Fibroblast of lung (primary cell): ENCODE measurements around the gene TP53RK. TPM values are rescaled to one million over a fixed set of nuclear protein-coding genes. Genes with fewer than 3 reads are reported as not detected.

Experiments used
- DNase-seq, 2 donors: peaks; one replicate each; pipeline versions ENCODE4 v3.0.0 to v3.0.0-alpha.2; 2010; ENCODE audit warnings: low read depth in 2 of 2
- H2AFZ ChIP-seq: 2 replicates; pipeline ENCODE4 v1.5.1; 2012; ENCODE audit warnings: low read length, control low read depth, inconsistent platforms
- H3K27ac ChIP-seq: 2 replicates; pipeline ENCODE4 v1.5.1; 2011; ENCODE audit warnings: low read length, control low read depth; ENCODE audit not compliant: insufficient read depth
- H3K27me3 ChIP-seq: 2 replicates; pipeline ENCODE4 v1.5.1; 2011; ENCODE audit warnings: mild to moderate bottlenecking, low read length; ENCODE audit not compliant: control insufficient read depth, insufficient read depth
- H3K36me3 ChIP-seq: 2 replicates; pipeline ENCODE4 v1.5.1; 2011; ENCODE audit warnings: low read length; ENCODE audit not compliant: control insufficient read depth, insufficient read depth
- H3K4me1 ChIP-seq: 2 replicates; pipeline ENCODE4 v1.5.1; 2011; ENCODE audit warnings: low read length; ENCODE audit not compliant: control insufficient read depth, insufficient read depth; ENCODE audit errors: extremely low read depth
- H3K4me2 ChIP-seq: 2 replicates; pipeline ENCODE4 v1.5.1; 2011; ENCODE audit warnings: low read length, control low read depth; ENCODE audit not compliant: insufficient read depth; ENCODE audit errors: extremely low read depth
- H3K4me3 ChIP-seq, 4 experiments: fragments of 200-600 bp in 1 of 4; sonication (generic) in 1 of 4; replicated peaks in 1 of 4; 2 replicates each; pipeline ENCODE4 v1.5.1; 2011 to 2016; ENCODE audit warnings: low read length in 4 of 4, low read depth in 3 of 4, mild to moderate bottlenecking in 3 of 4, control low read depth in 2 of 4, inconsistent platforms in 1 of 4, mixed read lengths in 1 of 4; ENCODE audit not compliant: insufficient read depth in 1 of 4; ENCODE audit errors: control extremely low read depth in 1 of 4
- H3K79me2 ChIP-seq: 2 replicates; pipeline ENCODE4 v1.5.1; 2012; ENCODE audit warnings: mild to moderate bottlenecking, low read length, inconsistent platforms; ENCODE audit not compliant: control insufficient read depth, insufficient read depth
- H3K9ac ChIP-seq: 2 replicates; pipeline ENCODE4 v1.5.1; 2011; ENCODE audit warnings: mild to moderate bottlenecking, low read length, control low read depth; ENCODE audit not compliant: insufficient read depth
- H3K9me3 ChIP-seq: 2 replicates; pipeline ENCODE4 v1.5.1; 2012; ENCODE audit warnings: low read depth, low read length; ENCODE audit not compliant: control insufficient read depth, insufficient read depth
- H4K20me1 ChIP-seq: 2 replicates; pipeline ENCODE4 v1.5.1; 2011; ENCODE audit warnings: low read length; ENCODE audit not compliant: control insufficient read depth, insufficient read depth; ENCODE audit errors: extremely low read depth
- EZH2 ChIP-seq: IDR thresholded peaks from 2 replicates; pipeline ENCODE4 v1.5.1; 2012; ENCODE audit warnings: low read length, control low read depth, mild to moderate bottlenecking; ENCODE audit errors: missing control alignments
- polyA plus RNA-seq, 2 donors: library from polyadenylated mRNA; depleted of rRNA in 1 of 2; stranded (reverse) in 1 of 2; unstranded in 1 of 2; fragments of >200 nt; gene quantifications; 2 replicates each; pipeline ENCODE4 v1.2.1, GENCODE V29; 2011 to 2012; ENCODE audit warnings: missing spikeins in 1 of 2
- total RNA-seq: library from RNA; depleted of rRNA; stranded (reverse); fragments of >200 nt; gene quantifications from 2 replicates; pipeline ENCODE4 v1.2.1, GENCODE V29; 2014
- TF ChIP-seq, protein P1 (sequence below), 2 donors: IDR thresholded peaks in 1 of 2; conservative IDR thresholded peaks in 1 of 2; 1 replicate in 1 of 2; 2 replicates in 1 of 2; pipeline ENCODE4 v1.5.1; 2011 to 2012; ENCODE audit warnings: low read length in 2 of 2, control low read depth in 1 of 2, inconsistent platforms in 1 of 2, low read depth in 1 of 2, mild to moderate bottlenecking in 1 of 2

TP53RK gene
- total and polyA plus RNA-seq, 2 donors (not counting 1 experiment from before 2014, with no cell fraction given): 9.2 to 19.5 TPM

GRCh38 chr20:46696791-46697279 lies 7.6 kb upstream of the TP53RK start:
- Histone ChIP-seq H3K27ac (no peak overlapping the region), H3K9me3 (no peaks in the 10 kb centered on the region), H3K79me2 (no peaks in the 10 kb centered on the region), H3K36me3 (no peaks in the 10 kb centered on the region), H3K4me2 (no peak overlapping the region), H3K4me1 (no peaks in the 10 kb centered on the region), H3K4me3 (no peak overlapping the region), H3K27me3 (no peaks in the 10 kb centered on the region), H2AFZ (no peak overlapping the region), H4K20me1 (no peaks in the 10 kb centered on the region), H3K9ac (no peak overlapping the region)
- TF ChIP-seq EZH2: no peak
- TF ChIP-seq, protein P1, sequence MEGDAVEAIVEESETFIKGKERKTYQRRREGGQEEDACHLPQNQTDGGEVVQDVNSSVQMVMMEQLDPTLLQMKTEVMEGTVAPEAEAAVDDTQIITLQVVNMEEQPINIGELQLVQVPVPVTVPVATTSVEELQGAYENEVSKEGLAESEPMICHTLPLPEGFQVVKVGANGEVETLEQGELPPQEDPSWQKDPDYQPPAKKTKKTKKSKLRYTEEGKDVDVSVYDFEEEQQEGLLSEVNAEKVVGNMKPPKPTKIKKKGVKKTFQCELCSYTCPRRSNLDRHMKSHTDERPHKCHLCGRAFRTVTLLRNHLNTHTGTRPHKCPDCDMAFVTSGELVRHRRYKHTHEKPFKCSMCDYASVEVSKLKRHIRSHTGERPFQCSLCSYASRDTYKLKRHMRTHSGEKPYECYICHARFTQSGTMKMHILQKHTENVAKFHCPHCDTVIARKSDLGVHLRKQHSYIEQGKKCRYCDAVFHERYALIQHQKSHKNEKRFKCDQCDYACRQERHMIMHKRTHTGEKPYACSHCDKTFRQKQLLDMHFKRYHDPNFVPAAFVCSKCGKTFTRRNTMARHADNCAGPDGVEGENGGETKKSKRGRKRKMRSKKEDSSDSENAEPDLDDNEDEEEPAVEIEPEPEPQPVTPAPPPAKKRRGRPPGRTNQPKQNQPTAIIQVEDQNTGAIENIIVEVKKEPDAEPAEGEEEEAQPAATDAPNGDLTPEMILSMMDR (conservative IDR thresholded peaks at IDR 0.05 in 1 of 2, IDR thresholded peaks at IDR 0.05 in 1 of 2; ENCODE audit: low read depth in 1 of 2, low read length in 2 of 2): no peak
- DNase-seq: no peak

DNA sequence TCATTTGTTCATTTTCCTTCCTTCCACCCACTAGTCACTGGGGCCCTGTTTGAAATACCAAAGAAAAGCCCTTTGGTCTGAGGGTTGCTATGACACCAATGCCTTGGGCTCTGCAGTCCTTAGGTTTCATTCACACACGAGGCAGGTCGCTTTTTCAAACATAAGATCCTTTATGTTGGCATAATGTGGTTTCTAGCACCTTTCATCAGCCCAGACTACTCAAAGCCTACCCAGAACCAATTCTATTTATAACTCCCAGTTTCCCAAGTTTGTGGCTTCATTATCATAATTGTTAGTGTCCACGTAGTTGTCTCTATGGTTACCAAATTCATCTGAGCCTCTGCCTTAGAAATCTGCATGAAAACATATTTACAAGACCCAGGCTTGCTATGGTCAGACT lies 6.6 kb upstream of the TP53RK start:
- Histone ChIP-seq H3K4me1 (no peaks in the 10 kb centered on the region), H3K36me3 (no peaks in the 10 kb centered on the region), H3K9me3 (no peaks in the 10 kb centered on the region), H3K9ac (no peak overlapping the region), H4K20me1 (no peaks in the 10 kb centered on the region), H3K4me2 (no peak overlapping the region), H3K4me3 (no peak overlapping the region), H3K27ac (no peak overlapping the region), H3K79me2 (no peaks in the 10 kb centered on the region), H3K27me3 (no peaks in the 10 kb centered on the region), H2AFZ (no peak overlapping the region)
- peak; percentile 67 to 76 for DNase-seq
- TF ChIP-seq EZH2: no peak
- TF ChIP-seq, protein P1 (conservative IDR thresholded peaks at IDR 0.05 in 1 of 2, IDR thresholded peaks at IDR 0.05 in 1 of 2; ENCODE audit: low read depth in 1 of 2, low read length in 2 of 2): no peak

GRCh38 chr20:46694484-46694883 lies 5.2 kb upstream of the TP53RK start:
- no peaks in the 10 kb centered on the region for H3K36me3 ChIP-seq
- H4K20me1 ChIP-seq: no peaks in the 10 kb centered on the region
- DNase-seq: peak in 1 of 2 donors; percentile 57
- H3K4me3 ChIP-seq: no peak overlapping the region
- no peak overlapping the region for H2AFZ ChIP-seq
- H3K27ac ChIP-seq: no peak overlapping the region
- TF ChIP-seq, protein P1 (conservative IDR thresholded peaks at IDR 0.05 in 1 of 2, IDR thresholded peaks at IDR 0.05 in 1 of 2; ENCODE audit: low read depth in 1 of 2, low read length in 2 of 2): no peak
- TF ChIP-seq EZH2: no peak
- H3K9me3 ChIP-seq: no peaks in the 10 kb centered on the region
- no peaks in the 10 kb centered on the region for H3K79me2 ChIP-seq
- H3K27me3 ChIP-seq: no peaks in the 10 kb centered on the region
- no peak overlapping the region for H3K9ac ChIP-seq
- H3K4me2 ChIP-seq: no peak overlapping the region
- no peaks in the 10 kb centered on the region for H3K4me1 ChIP-seq
